GM19043 (cell line): ENCODE data around the gene CCNB2.
"Not testable (repeated sequence)": the region's sequence is repeated elsewhere in the genome, so short reads cannot be mapped to it uniquely, and the experiment has no call there.

Experiments used
- ATAC-seq: cut with Tn5 transposase; IDR thresholded peaks from one replicate; pipeline ENCODE4 v1.9.1; 2021; ENCODE audit warnings: low read depth; ENCODE audit not compliant: unreplicated experiment

CCNB2 gene

GRCh38 chr15:59162080-59162479 lies 57.1 kb downstream of the CCNB2 start:
- not testable (repeated sequence) for ATAC-seq

- no peak for ATAC-seq
These were observed 60.8 kb downstream of the CCNB2 start for GRCh38 chr15:59165726-59166125.

- ATAC-seq: no peak
These were observed 61.2 kb downstream of the CCNB2 start for GRCh38 chr15:59166166-59166565.

- ATAC-seq: no peak
These were observed 61.8 kb downstream of the CCNB2 start for GRCh38 chr15:59166601-59167265.

GRCh38 chr15:59168536-59168935 lies 63.6 kb downstream of the CCNB2 start:
- no peak for ATAC-seq

- ATAC-seq: no peak
These were observed 64.3 kb downstream of the CCNB2 start for GRCh38 chr15:59169251-59169708.

- no peak for ATAC-seq
These were observed 65.5 kb downstream of the CCNB2 start for GRCh38 chr15:59170295-59171066.

GRCh38 chr15:59171067-59171397 lies 66.1 kb downstream of the CCNB2 start:
- ATAC-seq: no peak

GRCh38 chr15:59172289-59172901 lies 67.4 kb downstream of the CCNB2 start:
- ATAC-seq: no peak

- ATAC-seq: no peak
These were observed 68.2 kb downstream of the CCNB2 start for GRCh38 chr15:59173194-59173593.

- no peak for ATAC-seq
These were observed 69.3 kb downstream of the CCNB2 start for GRCh38 chr15:59174151-59174834.
